Stimulated activated effector memory CD8-positive, alpha-beta T cell treated with anti-CD3 and anti-CD28 coated beads, Interleukin-12 subunit alpha, Interleukin-12 subunit beta, amount 100 ng/mL, for 72 hours (primary cell): ENCODE data around the gene SEC14L2.

Source experiments
- ATAC-seq: fragments of 150-1000 bp; cut with Tn5 transposase; 2 replicates; pipeline ENCODE4 v1.10.0; 2021
- DNase-seq, 2 donors: peaks; one replicate each; pipeline ENCODE4 v3.0.0; 2021 to 2022; ENCODE audit warnings: low spot score in 2 of 2
- H3K27ac Mint-ChIP-seq: one replicate; pipeline ENCODE4 v1.8.0; 2022; ENCODE audit warnings: mild to moderate bottlenecking, mixed read lengths
- H3K36me3 Mint-ChIP-seq: one replicate; pipeline ENCODE4 v1.8.0; 2022; ENCODE audit warnings: mild to moderate bottlenecking, mixed read lengths
- H3K4me1 Mint-ChIP-seq: one replicate; pipeline ENCODE4 v1.8.0; 2022; ENCODE audit warnings: mixed read lengths
- H3K4me3 Mint-ChIP-seq: one replicate; pipeline ENCODE4 v1.8.0; 2022; ENCODE audit warnings: mild to moderate bottlenecking, mixed read lengths
- H3K9me3 Mint-ChIP-seq: one replicate; pipeline ENCODE4 v1.8.0; 2022; ENCODE audit warnings: mixed read lengths

Gene SEC14L2

DNA sequence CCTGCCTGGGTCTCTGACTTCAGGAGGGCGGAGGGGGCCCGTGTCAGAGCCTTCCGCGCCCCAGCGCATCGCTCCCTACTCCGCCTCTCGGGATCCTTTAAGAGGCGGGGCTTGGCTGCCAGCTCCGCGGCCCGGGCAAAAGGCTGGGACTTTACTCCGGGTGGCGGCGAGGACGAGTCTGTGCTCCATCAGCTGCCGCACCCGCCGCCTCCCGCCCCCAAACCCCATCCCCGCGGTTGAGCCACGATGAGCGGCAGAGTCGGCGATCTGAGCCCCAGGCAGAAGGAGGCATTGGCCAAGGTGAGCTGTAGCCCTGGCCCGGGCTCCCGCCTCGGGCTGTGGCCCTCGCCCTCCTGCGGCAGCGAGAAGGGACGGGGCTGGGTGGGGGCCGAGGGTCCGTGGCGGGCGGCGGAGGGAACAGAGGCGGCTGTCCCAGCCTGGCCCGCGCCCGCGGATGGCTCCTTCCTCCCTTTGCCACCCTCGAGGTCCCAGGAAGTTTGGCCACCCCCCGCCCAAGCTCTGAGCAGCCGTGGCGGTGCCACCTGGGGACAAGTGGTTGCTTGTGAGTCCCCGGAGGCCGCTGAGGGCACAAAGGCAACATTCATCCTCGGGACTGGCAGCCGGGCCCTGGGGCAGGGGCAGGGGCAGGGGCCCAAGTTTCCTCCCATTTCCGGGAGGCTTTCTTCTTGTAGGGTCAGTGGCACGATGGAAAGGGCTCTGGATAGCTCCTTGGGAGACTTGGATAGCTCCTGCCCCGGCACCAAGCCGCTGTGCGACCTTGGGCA, at the start of gene SEC14L2:
Gene SEC14L2 (plus strand): TSS at position 148 of the 785 bp plus-strand sequence. CDS start 99 bp downstream, at position 247.
- Mint-ChIP-seq H3K27ac (peak within 1 kb of the TSS; percentile 90), H3K36me3 (peaks cover 18% of the 10 kb centered on the region), H3K4me3 (peak within 1 kb of the TSS; percentile 81), H3K4me1 (peaks cover 24% of the 10 kb centered on the region), H3K9me3 (no peaks in the 10 kb centered on the region)
- ATAC-seq = peak; percentile 83
- DNase-seq = peak; percentile 21 to 70

DNA sequence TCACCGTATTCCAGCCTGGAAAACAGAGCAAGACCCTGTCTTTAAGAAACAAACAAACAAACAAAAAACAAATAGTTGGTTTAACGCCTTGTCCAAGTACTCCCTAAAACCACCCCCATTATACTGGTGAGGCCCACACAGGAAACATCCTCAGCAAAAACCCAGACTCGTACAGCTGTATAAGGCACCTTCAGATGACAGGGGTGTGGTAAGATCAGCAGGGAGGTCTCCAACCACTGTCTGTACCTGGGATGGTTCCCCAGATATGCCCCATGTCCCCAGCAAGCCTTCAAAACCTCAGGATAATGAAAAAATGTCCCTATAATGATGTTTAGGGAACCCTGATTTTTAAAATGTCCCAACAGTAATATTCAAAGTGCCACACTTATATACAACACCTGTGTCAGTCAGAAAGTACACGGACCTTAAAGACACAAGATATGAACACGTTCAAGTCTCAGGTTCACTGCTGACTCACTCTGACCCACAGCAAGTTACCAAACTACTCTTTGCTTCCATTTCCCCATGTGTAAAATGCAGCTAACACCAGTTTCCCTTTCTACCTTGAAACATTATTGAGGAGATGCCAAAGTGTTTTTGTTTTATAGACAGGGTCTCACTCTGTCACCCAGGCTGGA, 49.4 kb upstream of the SEC14L2 start:
- peak overlapping the region; percentile 62 for H3K27ac Mint-ChIP-seq
- DNase-seq = no peak
- peak; percentile 83 for ATAC-seq
- peaks cover 100% of the 10 kb centered on the region for H3K36me3 Mint-ChIP-seq
- peak overlapping the region; percentile 52 for H3K4me3 Mint-ChIP-seq
- peaks cover 56% of the 10 kb centered on the region for H3K4me1 Mint-ChIP-seq
- H3K9me3 Mint-ChIP-seq = no peaks in the 10 kb centered on the region

DNA sequence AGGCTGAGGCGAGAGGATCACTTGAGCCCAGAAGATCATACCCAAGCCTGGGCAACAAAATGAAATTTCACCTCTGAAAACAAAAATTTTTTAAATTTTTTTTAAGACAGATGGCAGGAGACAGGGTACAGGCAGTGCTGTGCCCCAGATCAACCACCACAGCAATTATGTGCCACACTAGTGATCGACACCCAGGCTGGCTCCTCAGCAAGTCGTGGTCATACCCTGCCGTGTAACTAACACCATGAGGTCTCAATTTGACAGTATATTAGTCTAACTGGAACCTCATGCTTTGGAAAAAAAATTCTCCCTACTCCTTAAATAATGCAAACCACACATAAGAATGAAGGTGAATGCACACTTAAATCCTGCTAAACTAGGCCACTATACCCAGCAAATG, 48.4 kb upstream of the SEC14L2 start:
- ATAC-seq (no peak), DNase-seq (no peak)
- no peaks in the 10 kb centered on the region for H3K9me3 Mint-ChIP-seq
- H3K4me3 Mint-ChIP-seq = peak overlapping the region; percentile 52
- peaks cover 97% of the 10 kb centered on the region for H3K36me3 Mint-ChIP-seq
- peak overlapping the region; percentile 84 for H3K27ac Mint-ChIP-seq
- H3K4me1 Mint-ChIP-seq = peaks cover 60% of the 10 kb centered on the region

DNA sequence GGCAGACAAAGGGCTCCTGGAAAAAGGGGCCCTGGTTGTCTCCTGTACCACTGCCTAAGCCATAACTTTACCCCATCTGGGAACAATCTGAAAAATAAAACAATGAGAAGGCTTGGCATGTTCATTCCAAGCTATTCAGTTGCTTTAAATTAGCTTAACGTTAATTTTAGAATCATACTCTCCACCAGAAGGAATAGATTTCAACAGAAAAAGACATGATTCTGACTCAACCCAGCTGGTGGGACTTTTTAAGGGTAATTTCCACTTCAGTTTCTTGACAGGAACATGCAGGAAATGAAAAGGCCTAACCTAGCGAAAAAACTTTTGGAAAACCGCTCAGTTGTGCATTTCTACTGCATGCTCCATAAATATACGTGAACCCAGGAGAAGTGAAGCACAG, 48.0 kb upstream of the SEC14L2 start:
- Mint-ChIP-seq H3K36me3 (peaks cover 97% of the 10 kb centered on the region), H3K9me3 (no peaks in the 10 kb centered on the region), H3K4me3 (peak overlapping the region; percentile 52), H3K4me1 (peaks cover 64% of the 10 kb centered on the region), H3K27ac (peak overlapping the region; percentile 84)
- no peak for ATAC-seq
- DNase-seq = no peak

DNA sequence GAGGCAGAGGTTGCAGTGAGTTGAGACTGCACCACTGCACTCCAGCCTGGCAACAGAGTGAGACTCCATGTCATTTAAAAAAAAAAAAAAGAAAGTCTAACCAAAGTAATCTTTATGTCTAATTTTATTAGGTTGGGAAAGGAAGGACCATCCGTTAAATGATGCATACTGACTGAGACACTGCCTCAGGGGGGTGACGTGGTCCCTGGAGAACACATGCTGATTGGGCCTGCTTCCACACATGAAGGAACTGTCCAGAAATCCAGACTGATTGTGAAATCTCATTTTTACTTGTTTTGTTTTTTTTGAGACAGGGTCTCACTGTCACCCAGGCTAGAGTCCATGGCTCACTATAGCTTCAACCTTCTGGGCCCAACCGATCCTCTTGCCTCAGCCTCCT, 45.6 kb upstream of the SEC14L2 start:
- peaks cover 94% of the 10 kb centered on the region for H3K36me3 Mint-ChIP-seq
- no peak overlapping the region for H3K4me3 Mint-ChIP-seq
- no peaks in the 10 kb centered on the region for H3K9me3 Mint-ChIP-seq
- DNase-seq (no peak), ATAC-seq (no peak)
- H3K27ac Mint-ChIP-seq = peak overlapping the region; percentile 68
- H3K4me1 Mint-ChIP-seq = peaks cover 73% of the 10 kb centered on the region

DNA sequence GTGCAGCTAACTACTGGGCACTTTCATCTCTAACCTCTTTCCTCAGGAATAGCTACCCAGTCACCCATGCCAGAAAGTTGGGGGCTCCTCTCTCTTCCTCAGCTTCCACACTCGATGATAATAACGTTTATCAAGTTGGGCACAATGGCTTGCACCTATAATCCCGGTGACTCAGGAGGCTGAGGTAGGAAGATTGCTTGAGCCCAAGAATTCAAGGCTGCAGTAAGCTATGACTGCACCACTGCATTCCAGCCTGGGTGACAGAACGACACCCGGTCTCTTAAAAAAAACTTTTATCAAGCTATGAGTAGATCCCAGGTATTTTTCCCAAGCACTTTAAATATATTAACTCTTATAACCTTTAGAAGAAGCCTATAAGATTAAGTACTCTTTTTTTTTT, 42.2 kb upstream of the SEC14L2 start:
- no peak for DNase-seq
- peak overlapping the region; percentile 72 for H3K27ac Mint-ChIP-seq
- no peaks in the 10 kb centered on the region for H3K9me3 Mint-ChIP-seq
- no peak for ATAC-seq
- H3K4me3 Mint-ChIP-seq = peak overlapping the region; percentile 94
- peaks cover 69% of the 10 kb centered on the region for H3K36me3 Mint-ChIP-seq
- peaks cover 66% of the 10 kb centered on the region for H3K4me1 Mint-ChIP-seq

DNA sequence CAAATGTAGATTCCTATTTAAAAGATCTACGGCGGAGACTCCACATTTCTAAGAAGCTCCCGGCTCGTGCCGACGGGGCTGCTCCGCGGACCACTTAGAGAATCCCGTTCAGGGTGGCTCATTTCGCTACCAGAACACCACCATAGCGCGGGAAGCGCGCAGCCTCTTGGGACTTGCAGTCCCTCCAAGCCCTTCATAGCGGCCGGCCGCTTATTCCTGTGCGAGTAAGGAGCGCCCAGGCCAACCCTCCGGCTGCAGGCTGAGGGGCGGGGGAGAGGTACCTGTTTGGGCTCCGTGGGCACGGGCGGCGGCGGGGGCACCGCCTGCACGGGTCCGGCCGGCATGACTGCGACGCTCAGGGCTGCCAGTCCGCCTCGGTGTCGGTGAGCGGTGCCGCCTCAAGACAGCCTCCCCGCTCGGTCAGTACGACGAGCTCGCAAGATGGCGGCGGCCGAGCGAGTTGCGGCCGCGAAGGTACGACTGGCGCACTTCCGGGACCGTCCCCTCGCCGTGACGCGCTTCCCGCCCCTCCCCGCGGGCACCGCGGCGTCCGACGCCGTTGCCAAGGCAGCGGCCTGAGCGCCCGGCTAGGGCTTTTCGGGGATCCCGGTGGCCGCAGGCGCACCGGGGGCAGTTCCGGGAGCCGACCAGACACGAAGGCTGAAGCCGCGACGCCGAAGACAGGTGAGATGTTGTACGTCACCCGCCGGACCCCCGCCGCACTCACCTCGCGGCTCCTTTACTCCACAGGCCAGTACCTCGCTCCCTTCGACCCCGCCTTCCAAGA, 40.2 kb upstream of the SEC14L2 start, which contains the start of the genes CCDC157 and SF3A1:
Gene CCDC157 (plus strand): TSS at position 559 of the 787 bp plus-strand sequence. CDS start 8,994 bp downstream, outside the sequence.
Gene SF3A1 (minus strand): TSS at position 446 of the 787 bp plus-strand sequence. CDS start 102 bp downstream, at position 344.
- H3K4me3 Mint-ChIP-seq = peak within 1 kb of the TSS; percentile 94
- H3K36me3 Mint-ChIP-seq = peaks cover 49% of the 10 kb centered on the region

DNA sequence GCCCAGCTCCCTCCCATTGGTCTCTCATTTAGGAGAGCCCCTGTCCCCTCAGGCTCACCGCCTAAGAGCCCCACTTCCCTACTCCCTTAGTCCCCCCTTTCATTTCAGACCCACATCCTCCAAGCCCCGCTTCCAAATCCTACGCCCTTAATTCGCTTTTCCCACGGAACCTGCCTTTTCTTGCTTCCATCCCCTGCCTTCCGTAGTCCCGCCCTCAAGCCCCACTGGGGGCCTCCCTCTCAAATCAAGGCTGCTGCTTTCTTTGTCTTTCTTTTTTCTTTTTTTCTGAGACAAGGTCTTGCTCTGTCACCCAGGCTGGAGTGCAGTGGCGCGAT, 39.6 kb upstream of the SEC14L2 start:
- Mint-ChIP-seq H3K27ac (peak overlapping the region; percentile 95), H3K9me3 (no peaks in the 10 kb centered on the region), H3K36me3 (peaks cover 47% of the 10 kb centered on the region), H3K4me1 (peaks cover 47% of the 10 kb centered on the region), H3K4me3 (peak overlapping the region; percentile 94)
- ATAC-seq = no peak
- DNase-seq = no peak

More for the DNA sequence above, 40.2 kb upstream of the SEC14L2 start, which contains the start of the genes CCDC157 and SF3A1:
- peak within 1 kb of the TSS; percentile 95 for H3K27ac Mint-ChIP-seq
- H3K4me1 Mint-ChIP-seq = peaks cover 52% of the 10 kb centered on the region
- ATAC-seq (peak; percentile 94), DNase-seq (peak; percentile 84 to 92)
- no peaks in the 10 kb centered on the region for H3K9me3 Mint-ChIP-seq

DNA sequence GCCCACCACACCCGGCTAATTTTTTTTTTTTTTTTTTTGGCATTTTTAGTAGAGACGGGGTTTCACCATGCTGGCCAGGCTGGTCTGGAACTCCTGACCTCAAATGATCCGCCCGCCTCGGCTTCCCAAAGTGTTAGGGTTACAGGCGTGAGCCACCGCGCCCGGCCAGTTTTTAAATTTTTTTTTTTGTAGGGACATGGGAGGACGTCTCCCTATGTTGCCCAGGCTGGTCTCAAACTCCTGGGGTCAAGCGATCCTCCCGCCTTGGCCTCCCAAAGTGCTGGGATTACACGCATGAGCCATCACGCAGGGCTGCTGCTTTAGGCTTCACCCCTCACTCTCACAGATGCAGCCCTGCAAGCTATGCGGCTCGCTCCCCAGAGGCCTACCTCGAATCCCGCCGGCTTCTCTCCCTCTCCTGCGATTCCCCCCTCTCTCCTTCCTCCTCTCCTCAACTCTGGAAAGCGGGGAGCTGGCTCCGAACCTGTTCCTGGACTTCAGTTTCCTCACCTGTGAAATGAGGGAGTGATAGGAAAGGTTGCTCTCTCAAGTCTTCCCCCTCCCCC, 39.1 kb upstream of the SEC14L2 start:
- no peak for ATAC-seq
- H3K27ac Mint-ChIP-seq = peak overlapping the region; percentile 95
- no peak for DNase-seq
- H3K9me3 Mint-ChIP-seq = no peaks in the 10 kb centered on the region
- peaks cover 43% of the 10 kb centered on the region for H3K36me3 Mint-ChIP-seq
- peaks cover 42% of the 10 kb centered on the region for H3K4me1 Mint-ChIP-seq
- peak overlapping the region; percentile 94 for H3K4me3 Mint-ChIP-seq

DNA sequence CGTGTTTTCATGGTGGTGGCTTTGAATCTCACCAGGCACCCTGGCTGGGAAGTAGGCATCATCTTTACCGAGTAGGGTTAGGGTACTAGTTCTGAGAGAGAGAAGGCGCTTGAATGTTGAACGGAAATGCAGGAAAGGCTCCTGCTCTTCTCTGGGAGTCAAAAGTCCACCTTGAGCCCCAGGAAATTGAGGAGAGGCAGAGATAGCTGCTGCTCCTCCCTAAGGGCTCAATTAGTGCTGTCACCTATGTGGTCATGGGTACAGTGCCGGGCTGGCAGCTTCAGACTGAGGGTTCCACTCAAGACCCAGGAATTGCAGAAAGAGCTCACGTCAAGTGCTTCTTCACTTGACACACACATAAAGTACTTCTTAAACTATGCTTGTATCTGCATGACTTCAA, 38.3 kb upstream of the SEC14L2 start:
- H3K4me1 Mint-ChIP-seq = peaks cover 40% of the 10 kb centered on the region
- H3K4me3 Mint-ChIP-seq = no peak overlapping the region
- H3K27ac Mint-ChIP-seq = peak overlapping the region; percentile 95
- DNase-seq = no peak
- H3K36me3 Mint-ChIP-seq = peaks cover 38% of the 10 kb centered on the region
- H3K9me3 Mint-ChIP-seq = no peaks in the 10 kb centered on the region
- ATAC-seq = no peak

DNA sequence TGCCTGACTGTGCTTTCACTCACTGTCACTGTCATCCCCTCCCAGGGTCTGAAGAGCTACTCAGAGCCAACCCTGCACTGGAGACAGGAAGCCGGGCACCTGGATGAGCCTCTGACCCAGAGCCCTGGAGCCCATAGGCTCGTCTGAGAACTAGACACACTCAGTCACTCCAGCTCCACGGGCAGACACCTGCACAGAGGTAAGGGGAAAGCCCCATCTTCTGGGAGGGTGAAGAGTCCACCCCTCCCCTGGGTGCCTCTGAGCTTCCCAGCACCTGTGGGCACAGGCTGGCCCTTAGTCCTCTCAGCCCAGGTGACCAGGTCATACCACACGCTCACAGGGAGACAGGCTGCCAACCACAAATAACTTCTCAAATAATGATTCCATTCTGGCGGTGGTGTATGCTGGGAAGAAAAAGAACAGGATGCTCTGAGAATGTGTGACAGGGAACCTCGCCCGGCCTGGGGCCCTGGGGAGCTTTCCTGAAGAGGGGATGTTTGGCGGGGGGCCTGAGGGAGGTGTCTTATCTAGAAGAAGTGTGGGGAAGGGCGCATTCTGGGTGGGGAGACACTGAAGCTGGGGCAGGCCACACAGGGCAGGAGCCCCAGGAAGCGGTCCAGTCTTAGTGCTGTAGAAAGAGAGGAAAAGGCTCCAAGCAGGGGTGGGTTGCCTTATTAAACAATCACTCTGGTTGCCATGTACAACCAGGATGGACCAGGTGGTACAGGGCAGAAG, 34.7 kb upstream of the SEC14L2 start:
- Mint-ChIP-seq H3K9me3 (no peaks in the 10 kb centered on the region), H3K27ac (peak overlapping the region; percentile 21), H3K36me3 (peaks cover 10% of the 10 kb centered on the region), H3K4me1 (peaks cover 11% of the 10 kb centered on the region), H3K4me3 (no peak overlapping the region)
- ATAC-seq (no peak), DNase-seq (no peak)

DNA sequence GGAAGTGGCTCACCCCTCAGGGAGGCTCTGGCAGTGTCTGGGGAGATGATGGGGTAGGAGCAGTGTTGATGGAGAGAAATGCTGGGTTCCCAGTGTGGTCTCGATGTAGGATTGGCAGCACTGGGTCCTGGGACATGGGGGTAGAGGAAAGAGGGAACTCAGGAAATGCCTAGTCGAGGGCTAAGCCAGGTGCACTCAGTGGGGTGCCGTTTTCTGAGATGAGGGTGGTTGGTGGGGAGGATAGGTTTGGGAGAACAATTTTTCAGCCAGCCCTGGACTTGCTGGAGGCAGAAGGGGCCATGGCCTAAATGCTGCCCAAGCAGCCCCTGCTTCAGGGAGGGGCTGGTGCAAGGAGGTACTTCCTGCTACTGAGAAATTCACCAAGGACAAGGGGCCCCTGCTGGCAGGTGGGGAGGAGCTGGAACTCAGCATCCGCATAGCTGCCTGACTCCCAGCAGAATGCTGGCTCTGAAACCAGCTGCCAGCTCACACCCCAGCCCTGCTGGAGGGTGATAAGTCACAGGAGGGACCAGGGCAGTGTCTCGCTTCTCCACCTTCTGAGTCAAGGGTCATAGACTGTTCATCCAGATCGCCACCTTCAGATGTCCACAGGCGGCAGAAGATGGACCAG, 34.1 kb upstream of the SEC14L2 start:
- DNase-seq (no peak), ATAC-seq (no peak)
- peaks cover 10% of the 10 kb centered on the region for H3K36me3 Mint-ChIP-seq
- H3K4me3 Mint-ChIP-seq = no peak overlapping the region
- H3K9me3 Mint-ChIP-seq = no peaks in the 10 kb centered on the region
- peak overlapping the region; percentile 21 for H3K27ac Mint-ChIP-seq
- peaks cover 5% of the 10 kb centered on the region for H3K4me1 Mint-ChIP-seq

DNA sequence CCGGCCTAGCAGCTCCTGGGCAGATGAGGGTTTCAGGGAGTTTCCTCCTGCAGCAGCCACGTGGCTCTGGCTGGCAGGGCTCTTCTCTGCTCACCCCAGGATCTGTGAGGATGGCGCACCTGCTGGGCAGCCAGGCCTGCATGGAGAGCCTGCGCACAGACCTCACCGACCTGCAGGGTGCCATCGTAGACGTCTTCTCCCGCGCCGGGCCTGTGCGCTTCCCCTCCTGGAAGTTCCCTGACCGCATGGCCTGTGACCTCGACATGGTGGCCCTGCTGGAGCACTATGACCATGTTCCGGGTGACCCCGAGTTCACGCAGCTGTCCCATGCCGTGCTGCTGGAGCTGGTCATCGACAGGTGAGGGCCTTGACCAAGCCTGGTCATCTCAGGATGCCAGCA, 30.9 kb upstream of the SEC14L2 start:
- Mint-ChIP-seq H3K4me3 (no peak overlapping the region), H3K4me1 (no peaks in the 10 kb centered on the region), H3K9me3 (no peaks in the 10 kb centered on the region), H3K36me3 (peaks cover 5% of the 10 kb centered on the region), H3K27ac (no peak overlapping the region)
- ATAC-seq = no peak
- DNase-seq = no peak

DNA sequence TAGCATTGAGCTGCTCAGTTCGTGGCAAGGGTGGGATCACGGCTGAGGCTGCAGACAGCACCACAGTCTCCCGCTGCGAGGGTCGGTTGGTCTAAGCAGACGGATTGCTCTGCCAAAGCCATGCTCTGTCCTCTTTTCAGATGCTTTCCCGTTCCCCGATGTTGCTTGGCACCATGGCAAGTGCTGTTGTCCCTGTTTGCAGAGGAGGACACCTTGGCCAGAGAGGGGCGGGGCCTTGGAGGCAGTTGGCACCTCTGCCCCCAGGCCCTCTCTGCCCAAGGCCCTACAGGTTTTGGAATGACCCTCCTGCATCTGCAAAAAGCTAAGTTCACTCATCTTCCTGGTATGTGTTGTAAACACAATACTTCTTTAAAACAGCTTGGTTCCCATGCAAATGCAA, 28.4 kb upstream of the SEC14L2 start:
- no peaks in the 10 kb centered on the region for H3K4me1 Mint-ChIP-seq
- H3K27ac Mint-ChIP-seq = no peak overlapping the region
- H3K4me3 Mint-ChIP-seq = no peak overlapping the region
- H3K9me3 Mint-ChIP-seq = no peaks in the 10 kb centered on the region
- ATAC-seq = no peak
- no peaks in the 10 kb centered on the region for H3K36me3 Mint-ChIP-seq
- no peak for DNase-seq
